Activated gamma-delta T cell treated with Interleukin-2 at 50 U/mL for 16 hours (primary cell): ENCODE results near the gene ZNF280C.
"Not testable (repeated sequence)": the region's sequence is repeated elsewhere in the genome, so short reads cannot be mapped to it uniquely, and the experiment has no call there.

Source experiments
- DNase-seq: peaks from one replicate; pipeline ENCODE4 v3.0.0-alpha.2; 2020

Gene ZNF280C

DNA sequence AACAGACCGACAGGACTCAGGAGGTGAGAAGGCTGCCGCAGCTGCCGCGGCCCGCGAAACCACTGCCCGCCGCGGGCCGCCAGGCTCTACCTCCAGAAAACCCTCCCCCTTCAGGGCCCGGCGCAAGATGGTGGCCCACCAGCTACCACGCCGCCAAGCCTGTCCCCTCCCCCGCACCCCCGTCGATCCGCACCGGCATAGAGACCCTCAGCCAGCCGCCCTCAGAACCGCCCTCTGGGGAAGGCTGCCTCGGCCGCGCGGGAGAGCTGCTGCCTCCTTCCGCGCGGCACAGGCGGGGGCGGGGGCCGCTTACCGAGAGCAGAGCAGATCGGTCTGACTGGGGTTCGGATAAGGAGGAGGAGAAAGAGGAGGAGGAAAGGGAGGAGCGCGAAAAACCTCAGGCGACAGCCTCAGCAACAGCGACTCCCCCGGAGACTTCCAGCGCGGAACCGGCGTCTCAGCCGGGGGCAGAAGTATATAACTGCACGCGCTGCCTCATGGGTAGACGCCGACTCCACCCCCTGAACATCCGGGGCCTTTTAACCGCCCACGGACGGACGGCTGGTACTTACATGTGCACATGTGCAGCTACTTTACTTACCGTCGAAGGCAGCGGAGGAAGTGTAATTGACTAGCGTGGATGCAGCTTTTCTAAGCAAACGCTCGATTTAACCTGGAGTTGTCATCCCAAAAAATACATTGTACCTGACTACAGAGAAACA, at the start of gene ZNF280C:
Gene ZNF280C (minus strand): TSS at position 451 of the 722 bp plus-strand sequence. CDS start 8,450 bp downstream, outside the sequence.
- DNase-seq, result peak; percentile 87

GRCh38 chrX:130304587-130305368, 36.1 kb upstream of the ZNF280C start:
- DNase-seq, result no peak

- no peak for DNase-seq
These were observed 33.3 kb upstream of the ZNF280C start for GRCh38 chrX:130301977-130302376.

GRCh38 chrX:130301405-130301804, 32.7 kb upstream of the ZNF280C start:
- no peak for DNase-seq

DNA sequence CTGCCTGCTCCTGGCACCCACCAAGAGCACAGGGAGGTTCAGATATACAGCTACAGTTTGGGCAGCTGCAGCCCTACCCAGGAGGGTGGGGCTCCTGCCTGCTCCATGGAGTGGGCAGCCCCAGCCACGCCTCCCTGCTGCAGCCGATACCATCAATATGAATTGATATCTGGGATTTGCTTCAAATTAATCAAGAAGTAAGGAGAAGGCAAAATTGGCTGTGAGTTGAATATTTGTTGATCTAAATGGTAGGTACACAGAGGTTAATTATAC, 31.2 kb upstream of the ZNF280C start:
- no peak for DNase-seq

DNA sequence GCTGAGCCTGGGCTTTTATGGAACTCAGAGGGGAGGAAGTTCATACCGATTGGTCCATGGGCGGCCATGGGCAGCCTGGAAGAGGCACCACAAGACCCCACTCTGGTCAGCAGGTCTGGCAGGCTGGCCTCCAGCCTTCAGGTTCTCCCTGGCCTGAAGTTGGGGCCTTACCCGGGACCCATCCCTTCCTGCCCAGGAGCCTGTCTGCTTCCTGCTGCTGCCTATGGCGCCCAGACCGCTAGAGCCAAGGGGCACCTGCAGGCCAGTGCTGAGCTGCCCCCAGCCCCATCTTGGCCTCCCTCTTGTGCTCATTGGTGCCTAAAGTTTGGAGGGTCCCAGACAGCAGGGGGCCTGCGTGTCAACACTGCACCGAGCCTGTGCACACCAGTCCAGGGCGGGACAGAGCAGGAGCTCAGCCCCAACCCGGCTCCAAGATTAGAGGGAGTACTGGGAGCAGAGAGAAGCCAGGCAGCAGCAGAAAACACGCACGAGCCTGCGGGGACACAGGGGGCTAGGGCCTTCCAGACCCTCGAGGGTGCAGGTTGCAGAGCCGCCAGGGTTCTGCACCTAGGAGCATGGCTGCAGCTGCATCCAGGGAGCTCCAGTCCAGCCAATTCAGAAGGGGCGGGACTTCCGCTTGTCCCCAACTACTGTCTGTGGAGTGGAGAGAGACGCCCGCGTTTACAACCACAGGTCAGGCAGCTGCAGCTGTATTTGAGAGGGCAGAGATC, 30.7 kb upstream of the ZNF280C start:
- DNase-seq, result no peak

DNA sequence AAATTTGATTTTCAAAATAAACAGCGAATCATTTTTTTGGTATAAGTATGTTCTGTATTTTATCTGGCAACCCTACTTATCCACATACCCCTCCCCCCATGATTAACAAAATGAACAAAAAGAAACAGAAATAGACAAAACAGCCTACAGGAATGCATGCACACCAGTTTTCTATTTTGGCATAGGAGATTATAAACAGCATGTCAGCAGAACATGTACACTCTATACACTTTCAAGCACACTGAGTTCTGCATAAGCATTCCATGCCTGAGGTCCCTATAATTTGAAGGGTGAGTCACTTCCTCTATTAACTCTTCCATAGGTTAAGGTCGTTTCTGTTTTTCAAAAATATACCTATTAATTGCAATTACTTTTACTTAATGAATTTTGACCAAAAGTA, 28.0 kb upstream of the ZNF280C start:
- no peak for DNase-seq

DNA sequence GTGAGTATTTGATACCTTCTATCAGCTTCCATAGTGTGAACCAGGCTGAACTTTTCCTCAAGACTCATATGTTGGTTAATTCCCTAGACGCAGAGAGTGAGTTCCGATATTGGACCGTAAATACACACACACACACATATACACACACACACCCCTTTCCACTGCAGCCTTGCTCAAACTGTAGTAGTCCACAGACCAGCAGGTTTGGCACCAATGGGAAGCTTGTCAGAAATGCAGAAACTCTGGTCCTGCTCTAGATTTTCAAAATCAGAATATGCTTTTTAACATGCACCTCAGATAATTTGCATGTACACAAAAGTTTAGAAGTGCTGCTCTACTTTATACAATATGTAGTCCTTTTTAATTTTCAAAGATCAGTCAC, 27.6 kb upstream of the ZNF280C start:
- no peak for DNase-seq

- no peak for DNase-seq
These were observed 27.0 kb upstream of the ZNF280C start for GRCh38 chrX:130295519-130296296.

GRCh38 chrX:130287071-130287770, 18.5 kb upstream of the ZNF280C start:
- DNase-seq, result no peak

DNA sequence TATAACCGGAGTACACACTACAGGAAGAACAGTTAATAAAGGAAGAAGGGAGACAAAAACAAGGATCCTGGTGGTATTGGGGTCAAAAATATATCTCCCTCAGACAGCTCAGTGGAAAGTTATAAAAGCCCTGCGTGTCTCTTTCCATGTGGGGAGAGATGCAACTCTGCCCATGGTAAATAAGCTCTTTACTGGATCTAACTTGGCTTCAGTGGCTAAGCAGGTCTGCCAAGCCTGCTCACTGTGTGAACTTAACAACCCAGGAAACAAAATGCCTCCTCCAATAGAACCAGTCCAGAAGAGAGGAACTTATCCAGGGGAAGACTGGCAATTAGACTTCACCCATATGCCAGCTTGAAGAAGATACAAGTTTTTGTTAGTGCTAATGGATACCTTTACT, 17.0 kb upstream of the ZNF280C start:
- DNase-seq, result no peak

DNA sequence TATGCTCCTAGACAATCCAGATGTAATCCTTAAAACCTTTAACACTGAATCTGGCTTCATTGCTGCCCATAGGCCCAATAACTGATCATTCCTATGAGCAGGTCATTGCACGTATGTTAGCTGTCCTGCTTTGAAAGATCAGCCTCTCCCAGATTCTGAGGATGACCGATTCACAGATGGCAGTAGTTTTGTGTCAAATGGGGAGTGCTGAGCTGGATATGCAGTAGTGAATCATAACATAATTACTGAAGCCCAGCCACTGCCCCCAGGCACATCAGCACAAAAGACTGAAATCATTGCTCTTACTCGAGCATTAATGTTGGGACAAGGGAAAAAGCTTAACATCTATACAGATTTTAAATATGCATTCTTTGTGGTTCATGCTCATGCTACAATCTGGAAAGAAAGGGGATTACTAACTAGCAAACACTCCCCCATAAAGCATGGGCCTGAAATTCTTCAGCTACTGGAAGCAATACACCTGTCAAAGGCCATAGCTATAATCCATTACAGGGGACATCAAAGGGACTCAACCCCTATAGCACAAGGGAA, 16.4 kb upstream of the ZNF280C start:
- DNase-seq, result no peak

- DNase-seq, result no peak
These were observed 13.5 kb upstream of the ZNF280C start for GRCh38 chrX:130282151-130282550.

- DNase-seq, result no peak
These were observed 12.2 kb upstream of the ZNF280C start for GRCh38 chrX:130280901-130281300.

DNA sequence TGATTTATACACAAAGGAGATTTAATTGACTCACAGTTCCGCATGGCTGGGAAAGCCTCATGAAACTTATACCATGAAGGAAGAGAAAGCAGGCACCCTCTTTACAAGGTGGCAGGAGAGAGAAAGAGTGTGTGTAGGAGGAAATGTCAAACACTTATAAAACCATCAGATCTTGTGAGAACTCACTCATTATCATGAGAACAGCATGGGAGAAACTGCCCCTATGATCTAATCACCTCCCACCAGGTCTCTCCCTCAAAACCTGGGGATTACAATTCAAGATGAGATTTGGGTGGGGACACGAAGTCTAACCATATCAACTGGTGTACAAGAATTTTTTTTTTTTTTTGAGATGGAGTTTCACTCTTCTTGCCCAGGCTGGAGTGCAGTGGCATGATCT, 3.6 kb upstream of the ZNF280C start:
- DNase-seq, result not testable (repeated sequence)

GRCh38 chrX:130269391-130269790, 692 bp upstream of the ZNF280C start:
- not testable (repeated sequence) for DNase-seq

DNA sequence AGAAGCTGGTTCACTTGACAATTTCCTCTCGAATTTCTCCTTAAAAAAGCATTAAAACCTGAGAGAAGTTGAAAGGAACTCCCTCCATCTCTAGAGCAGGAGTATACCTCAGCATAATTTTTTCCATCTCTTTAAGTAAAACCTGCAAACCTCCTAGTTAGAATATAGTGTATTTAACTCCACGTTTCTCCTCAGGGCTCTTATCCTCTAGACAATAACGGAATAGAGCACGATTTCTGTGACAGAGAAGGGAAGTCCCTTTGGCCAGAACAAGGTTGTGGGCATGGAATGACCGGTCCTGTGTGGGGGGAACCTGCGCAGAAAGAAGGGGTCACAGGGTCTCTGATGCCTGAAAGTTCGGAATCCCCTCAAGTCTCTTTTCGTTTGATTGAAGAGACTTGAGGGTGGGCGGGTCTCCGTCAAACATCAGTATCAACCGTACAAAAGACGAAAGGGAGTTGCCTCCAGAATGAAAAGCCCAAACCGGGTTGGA, 697 bp downstream of the ZNF280C start:
- no peak for DNase-seq

GRCh38 chrX:130264573-130264972, 4.1 kb downstream of the ZNF280C start:
- DNase-seq, result no peak

DNA sequence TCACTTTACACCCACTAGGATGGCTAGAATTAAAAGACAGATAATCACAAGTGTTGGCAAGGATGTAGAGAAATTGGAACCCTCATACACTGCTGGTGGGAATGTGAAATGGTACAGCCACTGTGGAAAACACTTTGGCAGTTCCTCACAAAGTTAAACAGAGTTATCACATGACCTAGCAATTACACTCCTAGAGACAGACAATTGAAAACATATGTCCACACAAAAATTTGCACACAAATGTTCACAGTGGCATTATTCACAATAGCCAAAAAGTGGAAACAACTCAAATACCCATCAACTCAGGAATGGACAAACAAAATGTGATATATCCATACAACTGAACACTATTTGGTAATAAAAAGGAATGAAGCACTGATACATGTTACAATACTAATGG, 5.7 kb downstream of the ZNF280C start:
- no peak for DNase-seq

DNA sequence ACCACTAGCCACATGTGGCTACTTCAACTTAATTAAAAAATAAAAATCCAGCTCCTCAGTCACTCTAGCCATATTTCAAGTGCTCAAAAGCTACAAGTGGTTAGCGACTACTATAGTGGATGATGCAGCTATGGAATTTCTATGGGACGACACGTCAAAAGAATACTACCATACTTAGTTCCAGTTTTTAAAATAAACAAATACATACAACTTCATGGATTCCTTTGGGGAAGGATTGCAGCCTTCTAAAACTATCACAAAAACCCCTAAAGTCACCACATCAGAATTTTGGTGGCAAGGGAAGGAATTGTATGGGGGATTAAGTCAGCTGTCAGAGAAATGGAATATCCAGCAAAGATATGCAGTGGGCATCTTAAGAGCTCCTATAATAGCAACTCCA, 6.5 kb downstream of the ZNF280C start:
- DNase-seq, result no peak

- no peak for DNase-seq
These were observed 7.3 kb downstream of the ZNF280C start for GRCh38 chrX:130261296-130261893.

DNA sequence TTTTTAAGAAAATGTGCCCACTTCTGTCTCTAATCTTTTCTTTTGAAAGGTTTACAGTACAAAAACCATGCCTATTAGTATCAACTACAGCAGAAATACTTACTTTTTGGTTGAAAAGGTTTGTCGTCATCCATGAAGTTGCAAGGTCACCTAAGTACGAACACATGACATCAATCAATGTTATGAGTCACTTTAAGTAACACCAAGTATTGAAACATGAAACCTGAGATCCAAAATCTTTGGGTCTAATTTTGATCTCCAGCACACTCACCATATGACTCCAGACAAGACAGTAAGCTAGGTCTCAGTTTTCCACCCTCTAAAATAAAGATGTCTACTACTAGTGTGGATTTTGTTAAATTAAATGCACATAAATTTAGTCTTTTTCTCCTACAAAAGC, 8.4 kb downstream of the ZNF280C start:
- no peak for DNase-seq
